Measurements from ENCODE around the gene ATAD3C.
A peak's percentile ranks its signal among the peaks of the same experiment; 100 is the strongest.
"Not testable (repeated sequence)": the region's sequence is repeated elsewhere in the genome, so short reads cannot be mapped to it uniquely, and the experiment has no call there.

Gene ATAD3C

GRCh38 chr1:1418464-1419362 is 30.8 kb upstream of the ATAD3C start:
- DNase-seq: no peak

- no peak for DNase-seq
Observed at GRCh38 chr1:1419363-1419812, 30.1 kb upstream of the ATAD3C start.

- peak in 3 of 4 experiments; percentile 23 to 72 (median 49) for DNase-seq
Observed at GRCh38 chr1:1419813-1420653, 29.5 kb upstream of the ATAD3C start.

- no peak for DNase-seq
Observed at GRCh38 chr1:1420654-1421141, 28.8 kb upstream of the ATAD3C start.

- DNase-seq: no peak
Observed at GRCh38 chr1:1421147-1421906, 28.2 kb upstream of the ATAD3C start, which contains the start of gene ANKRD65. Gene ANKRD65, minus strand, starts transcription at chr1:1421276. Its CDS starts 271 bp downstream, at chr1:1421005.

GRCh38 chr1:1421907-1422464 is 27.5 kb upstream of the ATAD3C start:
- no peak for DNase-seq

- no peak for DNase-seq
Observed at GRCh38 chr1:1422465-1423244, 26.8 kb upstream of the ATAD3C start.

GRCh38 chr1:1423245-1423597 is 26.3 kb upstream of the ATAD3C start:
- DNase-seq: no peak

GRCh38 chr1:1424707-1425106 is 24.8 kb upstream of the ATAD3C start:
- no peak for DNase-seq

GRCh38 chr1:1425426-1425752 is 24.1 kb upstream of the ATAD3C start:
- no peak for DNase-seq

GRCh38 chr1:1425753-1426495 is 23.6 kb upstream of the ATAD3C start:
- no peak for DNase-seq

- DNase-seq: no peak
Observed at GRCh38 chr1:1426496-1427105, 22.9 kb upstream of the ATAD3C start.

- peak in 1 of 4 experiments; percentile 18 for DNase-seq
Observed at GRCh38 chr1:1427106-1427819, 22.2 kb upstream of the ATAD3C start.

- DNase-seq: no peak
Observed at GRCh38 chr1:1427820-1428148, 21.7 kb upstream of the ATAD3C start.

- DNase-seq: no peak
Observed at GRCh38 chr1:1428174-1428573, 21.3 kb upstream of the ATAD3C start.

- not testable (repeated sequence) for DNase-seq
Observed at GRCh38 chr1:1428967-1429366, 20.5 kb upstream of the ATAD3C start.

GRCh38 chr1:1429671-1430073 is 19.8 kb upstream of the ATAD3C start:
- DNase-seq: no peak

- no peak for DNase-seq
Observed at GRCh38 chr1:1430114-1430982, 19.1 kb upstream of the ATAD3C start.
